MM.1S (cell line): ENCODE data around the gene CARD11.

Source experiments
- EZH2 ChIP-seq: fragments of 300-600 bp; sonication (generic); optimal IDR thresholded peaks from 2 replicates; pipeline ENCODE3; 2017; ENCODE audit warnings: low read depth, mild to moderate bottlenecking, antibody characterized with exemption, low read length, mixed read lengths
- EZH2phosphoT487 ChIP-seq: fragments of 300-600 bp; sonication (generic); IDR thresholded peaks from 2 replicates; pipeline ENCODE4 v1.6.1; 2018; ENCODE audit warnings: antibody characterized with exemption, low read length
- TF ChIP-seq, protein P1 (sequence below): fragments of 300-600 bp; sonication (generic); IDR thresholded peaks from 2 replicates; pipeline ENCODE4 v1.5.1; 2016; ENCODE audit warnings: antibody characterized with exemption, low read length, mixed read lengths

DNA sequence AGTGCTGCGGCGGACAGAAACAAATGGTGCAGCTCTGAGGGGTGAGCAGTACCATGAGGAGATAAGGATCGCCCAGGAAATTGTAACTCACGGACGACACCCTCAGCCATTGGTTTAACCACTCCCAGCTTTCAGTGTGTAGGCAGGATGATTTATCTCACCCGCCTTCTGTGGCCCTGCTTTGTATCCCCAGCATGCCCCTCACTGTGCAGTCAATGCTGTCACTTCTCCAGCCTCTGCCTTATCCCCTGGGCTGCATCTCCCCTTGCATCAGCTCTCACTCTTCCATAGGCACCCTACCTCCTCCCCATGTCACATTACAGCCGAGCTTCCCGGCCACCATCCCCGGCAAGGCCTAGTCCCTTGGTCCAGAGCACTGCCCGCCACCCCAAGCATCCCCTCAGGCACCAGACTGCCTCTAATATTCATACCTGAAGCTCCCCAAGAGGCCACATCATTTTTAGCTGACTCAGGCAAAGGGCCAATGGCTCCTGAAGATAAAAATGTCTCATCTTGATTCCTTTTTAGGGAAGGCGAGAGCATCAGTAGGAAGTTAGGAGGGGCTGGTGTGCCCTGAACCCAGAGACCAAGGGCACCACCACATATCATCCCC lies 77.1 kb downstream of the CARD11 start:
- TF ChIP-seq, protein P1, sequence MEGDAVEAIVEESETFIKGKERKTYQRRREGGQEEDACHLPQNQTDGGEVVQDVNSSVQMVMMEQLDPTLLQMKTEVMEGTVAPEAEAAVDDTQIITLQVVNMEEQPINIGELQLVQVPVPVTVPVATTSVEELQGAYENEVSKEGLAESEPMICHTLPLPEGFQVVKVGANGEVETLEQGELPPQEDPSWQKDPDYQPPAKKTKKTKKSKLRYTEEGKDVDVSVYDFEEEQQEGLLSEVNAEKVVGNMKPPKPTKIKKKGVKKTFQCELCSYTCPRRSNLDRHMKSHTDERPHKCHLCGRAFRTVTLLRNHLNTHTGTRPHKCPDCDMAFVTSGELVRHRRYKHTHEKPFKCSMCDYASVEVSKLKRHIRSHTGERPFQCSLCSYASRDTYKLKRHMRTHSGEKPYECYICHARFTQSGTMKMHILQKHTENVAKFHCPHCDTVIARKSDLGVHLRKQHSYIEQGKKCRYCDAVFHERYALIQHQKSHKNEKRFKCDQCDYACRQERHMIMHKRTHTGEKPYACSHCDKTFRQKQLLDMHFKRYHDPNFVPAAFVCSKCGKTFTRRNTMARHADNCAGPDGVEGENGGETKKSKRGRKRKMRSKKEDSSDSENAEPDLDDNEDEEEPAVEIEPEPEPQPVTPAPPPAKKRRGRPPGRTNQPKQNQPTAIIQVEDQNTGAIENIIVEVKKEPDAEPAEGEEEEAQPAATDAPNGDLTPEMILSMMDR: no peak
- no peak for TF ChIP-seq EZH2
- no peak for TF ChIP-seq EZH2phosphoT487
